COLO668 (cell line): ENCODE data around the gene TBC1D7.
"Not testable (repeated sequence)": the region's sequence is repeated elsewhere in the genome, so short reads cannot be mapped to it uniquely, and the experiment has no call there.

ENCODE experiments used
- DNase-seq: peaks from one replicate; lab custom pipeline; 2025; ENCODE audit not compliant: unreplicated experiment; lab: John Stamatoyannopoulos, UW

Gene TBC1D7

GRCh38 chr6:13326031-13326586 lies 2.2 kb downstream of the TBC1D7 start:
- not testable (repeated sequence) for DNase-seq

GRCh38 chr6:13319891-13320564 lies 8.3 kb downstream of the TBC1D7 start:
- DNase-seq = no peak

GRCh38 chr6:13318821-13319220 lies 9.5 kb downstream of the TBC1D7 start:
- DNase-seq = no peak

- no peak for DNase-seq
Observed at GRCh38 chr6:13315896-13316295, 12.4 kb downstream of the TBC1D7 start.

GRCh38 chr6:13314806-13315205 lies 13.5 kb downstream of the TBC1D7 start:
- no peak for DNase-seq

GRCh38 chr6:13311155-13311554 lies 17.2 kb downstream of the TBC1D7 start:
- DNase-seq = no peak

- no peak for DNase-seq
Observed at GRCh38 chr6:13308332-13308731, 20.0 kb downstream of the TBC1D7 start.

GRCh38 chr6:13307508-13307995 lies 20.8 kb downstream of the TBC1D7 start:
- DNase-seq = no peak

- no peak for DNase-seq
Observed at GRCh38 chr6:13305791-13306190, 22.5 kb downstream of the TBC1D7 start.

- DNase-seq = no peak
Observed at GRCh38 chr6:13305288-13305687, 23.0 kb downstream of the TBC1D7 start.

GRCh38 chr6:13304580-13305260 lies 23.6 kb downstream of the TBC1D7 start:
- DNase-seq = no peak

GRCh38 chr6:13304101-13304500 lies 24.2 kb downstream of the TBC1D7 start:
- no peak for DNase-seq

- no peak for DNase-seq
Observed at GRCh38 chr6:13303668-13304017, 24.7 kb downstream of the TBC1D7 start.

GRCh38 chr6:13302751-13303667 lies 25.3 kb downstream of the TBC1D7 start:
- DNase-seq = no peak

GRCh38 chr6:13302291-13302690 lies 26.0 kb downstream of the TBC1D7 start:
- no peak for DNase-seq

- DNase-seq = no peak
Observed at GRCh38 chr6:13300643-13301590, 27.4 kb downstream of the TBC1D7 start.

GRCh38 chr6:13299918-13300317 lies 28.4 kb downstream of the TBC1D7 start:
- DNase-seq = no peak

GRCh38 chr6:13299403-13299821 lies 28.9 kb downstream of the TBC1D7 start:
- DNase-seq = no peak

GRCh38 chr6:13298446-13298845 lies 29.9 kb downstream of the TBC1D7 start:
- no peak for DNase-seq

GRCh38 chr6:13297391-13297790 lies 30.9 kb downstream of the TBC1D7 start:
- no peak for DNase-seq
